GM18505 (cell line): Measurements from ENCODE around the gene NXPE2.
"Not testable (repeated sequence)": the region's sequence is repeated elsewhere in the genome, so short reads cannot be mapped to it uniquely, and the experiment has no call there.

ENCODE experiments used
- ATAC-seq: cut with Tn5 transposase; IDR thresholded peaks from one replicate; pipeline ENCODE4 v1.9.1; 2021; ENCODE audit not compliant: unreplicated experiment
- POLR2A ChIP-seq: IDR thresholded peaks from 4 replicates; pipeline ENCODE4 v1.6.1; 2011; ENCODE audit warnings: borderline replicate concordance; ENCODE audit not compliant: insufficient read depth, insufficient read length; ENCODE audit errors: extremely low read depth

Gene NXPE2

DNA sequence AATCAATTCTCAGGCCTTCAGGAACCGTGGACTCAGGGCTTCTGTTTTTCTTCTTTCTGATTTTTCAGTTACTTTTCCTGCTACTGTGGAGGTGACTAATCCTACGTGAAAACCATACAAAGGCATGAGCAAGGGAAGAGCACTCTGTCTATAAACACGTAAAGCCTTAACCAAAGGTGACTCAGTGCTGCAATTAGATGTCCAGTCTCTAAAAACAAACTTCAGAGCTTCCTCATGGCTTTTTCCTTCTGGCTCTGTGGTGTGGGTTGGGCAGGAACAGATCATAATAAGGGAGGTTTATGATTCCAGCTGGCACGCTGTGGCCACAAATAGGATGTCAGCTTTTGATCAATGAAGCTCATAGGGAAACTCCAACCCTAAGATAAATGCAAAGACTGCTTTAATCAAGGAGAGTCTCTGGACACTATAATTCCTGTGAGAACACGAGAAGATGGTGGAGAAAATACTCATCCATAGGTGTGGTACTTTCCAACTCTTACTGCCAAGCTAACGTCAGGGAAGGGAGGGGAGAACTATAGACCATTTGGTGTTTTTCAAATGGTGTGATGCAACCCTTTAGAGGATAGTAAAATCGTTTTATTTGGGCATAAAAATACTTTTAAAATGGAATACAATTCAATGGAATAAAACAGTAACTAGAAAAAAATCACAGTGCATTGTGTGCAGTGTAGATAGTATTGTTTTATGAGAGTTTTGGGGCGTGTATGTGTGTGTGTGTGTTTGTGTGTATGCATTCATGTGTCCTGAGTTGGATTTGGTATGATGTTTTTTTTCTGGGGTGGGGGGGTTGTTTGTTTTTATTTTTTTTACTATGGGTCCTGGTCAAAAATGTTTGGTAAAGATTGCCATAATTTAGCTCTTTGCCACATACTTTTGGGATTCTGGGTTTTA, at the start of gene NXPE2:
Gene NXPE2, plus strand, starts transcription at position 403 of the 912 bp plus-strand sequence. Its CDS starts 49 bp downstream, at position 452.
- no peak for ATAC-seq
- no peak for TF ChIP-seq POLR2A

DNA sequence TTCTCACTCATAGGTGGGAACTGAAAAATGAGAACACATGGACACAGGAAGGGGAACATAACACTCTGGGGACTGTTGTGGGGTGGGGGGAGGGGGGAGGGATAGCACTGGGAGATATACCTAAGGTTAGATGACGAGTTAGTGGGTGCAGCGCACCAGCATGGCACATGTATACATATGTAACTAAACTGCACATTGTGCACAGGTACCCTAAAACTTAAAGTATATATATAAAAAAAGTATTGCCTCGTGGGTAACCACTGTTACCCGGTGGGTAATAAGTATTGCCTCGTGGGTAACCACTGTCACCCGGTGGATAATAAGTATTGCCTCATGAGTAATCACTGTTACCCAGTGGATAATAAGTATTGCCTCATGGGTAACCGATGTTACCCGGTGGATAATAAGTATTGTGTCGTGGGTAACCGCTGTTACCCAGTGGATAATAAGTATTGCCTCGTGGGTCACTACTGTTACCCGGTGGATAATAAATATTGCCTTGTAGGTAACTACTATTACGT, 46.8 kb upstream of the NXPE2 start:
- not testable (repeated sequence) for ATAC-seq

DNA sequence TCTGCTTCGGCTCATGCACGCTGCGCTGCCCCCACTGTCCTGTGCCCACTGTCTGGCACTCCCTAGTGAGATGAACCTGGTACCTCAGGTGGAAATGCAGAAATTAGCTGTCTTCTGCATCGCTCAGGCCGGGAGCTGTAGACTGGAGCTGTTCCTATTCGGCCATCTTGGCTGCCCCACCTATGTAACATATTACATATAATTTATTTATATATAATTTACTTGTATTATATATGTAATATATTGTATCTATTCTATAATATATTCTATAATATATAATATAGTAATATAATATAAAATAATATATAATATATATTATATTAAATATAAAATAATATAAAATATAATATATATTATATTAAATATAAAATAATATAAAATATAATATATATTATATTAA, 38.9 kb upstream of the NXPE2 start:
- ATAC-seq = not testable (repeated sequence)

DNA sequence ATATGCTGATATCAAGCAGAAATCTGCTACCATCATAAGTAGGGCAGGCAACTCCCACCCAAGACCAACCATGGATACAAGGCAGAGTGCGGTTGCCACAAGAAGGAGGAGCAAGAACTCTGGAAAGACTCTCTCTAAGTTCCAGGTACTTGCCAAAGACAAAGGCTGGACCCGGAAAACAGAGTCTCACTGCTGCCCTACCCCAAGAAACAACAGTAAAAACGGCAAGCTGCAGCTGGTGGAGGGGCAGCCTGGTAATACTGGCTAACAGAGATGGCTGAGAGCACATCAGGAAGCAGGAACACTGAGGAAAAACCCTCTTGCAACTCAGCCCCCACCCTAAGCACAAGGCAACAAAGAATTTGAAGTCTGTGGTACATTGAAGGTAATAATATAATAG, 27.7 kb upstream of the NXPE2 start:
- ATAC-seq = no peak
- TF ChIP-seq POLR2A = no peak

DNA sequence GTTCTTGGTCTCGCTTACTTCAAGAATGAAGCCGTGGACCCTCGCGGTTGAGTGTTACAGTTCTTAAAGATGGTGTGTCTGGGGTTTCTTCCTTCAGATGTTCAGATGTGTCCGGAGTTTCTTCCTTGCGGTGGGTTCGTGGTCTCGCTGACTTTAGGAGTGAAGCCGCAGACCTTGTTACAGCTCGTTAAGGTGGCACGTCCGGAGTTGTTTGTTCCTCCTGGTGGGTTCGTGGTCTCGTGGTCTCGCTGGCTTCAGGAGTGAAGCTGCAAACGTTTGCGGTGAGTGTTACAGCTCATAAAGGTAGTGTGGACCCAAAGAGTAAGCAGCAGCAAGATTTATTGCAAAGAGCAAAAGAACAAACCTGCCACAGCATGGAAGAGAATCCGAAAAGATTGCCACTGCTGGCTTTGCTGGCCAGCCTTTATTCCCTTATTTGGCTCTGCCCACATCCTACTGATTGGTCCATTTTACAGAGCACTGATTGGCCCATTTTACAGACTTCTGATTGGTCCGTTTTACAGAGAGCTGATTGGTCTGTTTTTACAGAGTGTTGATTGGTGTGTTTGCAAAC, 27.1 kb upstream of the NXPE2 start:
- no peak for TF ChIP-seq POLR2A

DNA sequence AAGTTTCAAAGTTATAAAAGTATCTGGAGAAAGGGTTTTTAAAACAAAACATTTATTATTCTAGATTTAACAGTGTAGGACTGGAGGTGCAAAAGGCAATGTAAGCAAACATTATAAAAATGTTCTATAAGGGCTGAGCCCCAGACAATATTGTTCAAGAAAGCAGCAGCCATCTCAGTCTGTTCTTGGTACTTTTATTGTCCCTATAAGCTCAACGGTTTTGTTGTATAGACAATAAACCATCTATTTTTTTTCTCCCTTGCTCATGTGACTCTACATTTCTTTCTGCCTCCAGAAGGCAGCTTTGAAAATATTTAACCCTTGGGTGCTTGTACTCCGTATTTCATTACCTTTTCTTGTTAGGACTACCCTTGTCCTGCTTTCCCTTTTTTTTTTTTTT, 25.2 kb upstream of the NXPE2 start:
- no peak for ATAC-seq
- TF ChIP-seq POLR2A = no peak

More for the DNA sequence above, 27.1 kb upstream of the NXPE2 start:
- no peak for ATAC-seq

DNA sequence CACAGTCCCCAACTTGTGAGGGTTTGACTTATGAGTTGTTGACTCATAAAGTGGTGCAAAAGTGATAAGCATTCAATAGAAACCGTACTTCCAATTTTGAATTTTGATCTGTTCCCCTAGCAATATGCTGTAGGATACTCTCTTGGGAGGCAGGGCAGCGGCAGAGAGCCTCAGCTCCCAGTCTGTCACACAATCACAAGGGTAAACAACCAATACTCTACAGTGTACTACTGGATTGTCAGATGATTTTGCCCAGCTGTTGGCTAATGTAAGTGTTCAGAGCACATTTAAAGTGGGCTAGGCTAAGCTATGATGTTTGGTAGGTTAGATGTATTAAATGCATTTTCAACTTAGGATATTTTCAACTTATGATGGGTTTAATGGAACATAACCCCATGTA, 13.7 kb upstream of the NXPE2 start:
- ATAC-seq = no peak
- TF ChIP-seq POLR2A = no peak

DNA sequence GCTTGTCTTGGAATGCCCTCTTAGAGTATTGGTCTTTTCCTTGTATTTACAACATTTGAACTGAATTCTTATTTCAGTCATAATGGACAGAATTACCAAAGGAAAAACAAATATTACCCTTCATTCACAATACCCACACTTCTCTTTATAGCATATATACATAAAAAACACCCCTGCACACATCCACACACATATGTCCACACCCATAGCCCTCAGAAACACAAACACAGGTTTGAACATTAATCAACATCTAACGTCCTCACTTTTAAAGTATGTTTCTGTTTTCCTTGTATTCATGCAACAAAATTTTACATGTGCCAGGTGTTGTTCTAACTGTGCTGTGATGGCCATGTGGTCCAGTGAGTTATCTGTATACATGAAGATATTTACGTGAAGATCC, 11.6 kb upstream of the NXPE2 start:
- no peak for TF ChIP-seq POLR2A
- ATAC-seq = no peak

DNA sequence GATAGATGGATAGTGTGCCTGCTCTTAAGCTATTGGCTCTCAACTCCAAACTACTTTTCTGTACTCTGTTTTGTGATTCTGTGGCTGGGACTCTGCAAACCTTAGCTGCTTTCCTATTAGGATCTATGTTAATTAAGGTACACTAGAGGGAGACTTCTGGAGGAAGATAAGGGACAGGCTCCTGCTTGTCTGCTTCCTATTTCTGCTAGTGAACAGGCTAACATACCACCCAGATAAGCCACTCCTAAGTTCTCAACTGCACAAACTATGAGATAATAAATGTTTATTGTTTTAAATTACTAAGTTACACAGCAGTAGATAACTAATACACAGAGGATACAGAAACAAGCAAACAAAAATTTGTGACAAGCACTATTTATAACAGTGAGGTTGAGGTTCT, 10.2 kb upstream of the NXPE2 start:
- ATAC-seq = no peak
- no peak for TF ChIP-seq POLR2A

DNA sequence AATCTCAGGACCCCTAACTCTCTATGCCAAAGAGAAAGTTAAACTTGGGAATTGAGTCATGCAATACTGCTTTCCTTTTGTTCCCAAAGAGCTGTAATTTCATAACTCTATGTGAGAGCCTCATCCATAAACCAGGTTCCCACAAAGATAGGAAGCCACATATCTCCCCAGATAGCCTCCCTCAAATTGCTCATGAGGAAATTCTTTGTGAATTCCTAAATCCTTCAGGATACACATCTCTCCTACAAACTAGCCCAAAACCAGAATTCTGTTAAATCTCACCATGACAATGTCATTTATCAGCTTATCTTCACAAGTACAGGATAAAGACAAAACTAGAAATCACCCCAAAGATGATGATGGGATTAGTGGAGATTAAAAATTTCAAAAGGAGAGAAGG, 4.7 kb upstream of the NXPE2 start:
- no peak for ATAC-seq
- no peak for TF ChIP-seq POLR2A

DNA sequence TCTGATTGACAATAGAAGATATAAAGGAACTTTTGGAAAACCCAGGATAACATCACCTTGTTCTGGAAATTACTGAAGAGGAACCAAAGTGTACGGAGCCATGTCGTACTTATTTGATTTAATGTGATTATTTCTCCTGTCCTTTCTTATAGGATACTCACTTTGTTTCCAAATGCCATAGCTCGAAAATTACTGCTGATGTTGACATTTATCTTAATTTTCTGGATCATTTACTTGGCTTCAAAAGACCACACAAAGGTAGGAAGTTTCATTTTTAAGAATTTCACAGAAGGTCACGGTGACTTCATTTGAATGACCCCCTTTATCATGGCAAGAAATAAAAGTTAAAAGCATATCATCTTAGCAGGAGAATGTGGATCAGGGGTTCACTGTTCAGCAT, 1.2 kb downstream of the NXPE2 start:
- ATAC-seq = no peak
- TF ChIP-seq POLR2A = no peak

DNA sequence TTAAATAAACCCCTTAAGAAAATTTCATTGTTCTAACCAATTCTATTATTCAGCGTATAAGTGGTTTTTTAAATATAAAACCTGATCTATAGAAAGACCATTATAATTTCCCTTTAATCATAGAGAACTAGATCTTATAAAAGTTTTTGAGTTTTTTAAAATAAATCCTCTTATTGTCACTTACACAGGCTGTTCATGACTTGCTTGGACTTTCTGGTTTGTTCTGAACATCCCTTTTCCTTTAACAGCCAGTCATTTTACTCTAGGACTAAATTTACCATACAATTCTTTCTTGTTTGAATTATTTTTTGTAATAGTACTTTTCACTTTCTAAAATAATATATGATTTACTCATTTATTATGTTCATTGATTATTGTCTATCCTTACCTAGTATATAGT, 4.7 kb downstream of the NXPE2 start:
- no peak for TF ChIP-seq POLR2A
- ATAC-seq = no peak

DNA sequence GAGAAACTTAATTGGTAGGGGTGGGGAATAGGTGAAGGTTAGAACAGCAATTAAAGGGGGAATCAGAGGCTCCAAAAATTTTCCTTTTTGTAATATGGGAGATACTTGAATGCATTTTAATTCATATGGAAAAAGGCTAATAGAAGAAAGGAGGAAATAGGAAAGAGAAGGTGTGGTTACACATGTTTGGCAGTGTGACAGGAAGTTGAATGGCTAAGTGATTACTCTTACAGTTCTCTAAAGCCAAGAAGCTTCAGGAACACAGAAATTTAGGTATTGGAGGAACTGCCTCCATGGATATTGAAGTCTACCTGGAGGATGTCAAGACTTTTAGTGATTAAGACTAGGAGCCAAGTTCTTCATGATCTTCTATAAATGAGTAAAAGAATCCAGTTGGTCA, 6.3 kb downstream of the NXPE2 start:
- TF ChIP-seq POLR2A = no peak
- no peak for ATAC-seq

DNA sequence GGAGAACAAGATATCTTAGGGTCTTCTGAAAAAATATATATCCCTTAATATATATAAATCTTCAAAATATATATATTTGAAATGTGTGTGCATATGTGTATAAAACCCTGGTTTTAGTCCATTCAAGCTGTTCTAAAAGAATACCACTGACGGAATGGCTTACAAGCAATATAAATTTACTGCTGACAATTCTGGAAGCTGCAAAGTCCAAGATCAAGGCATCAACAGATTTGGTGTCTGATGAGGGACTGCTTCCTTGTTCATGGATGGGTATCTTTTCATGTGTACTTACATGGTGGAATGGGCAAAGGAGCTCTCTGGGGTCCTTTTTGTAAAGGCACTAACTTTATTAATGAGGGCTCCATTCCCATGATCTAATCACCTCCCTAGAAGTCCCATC, 6.8 kb downstream of the NXPE2 start:
- TF ChIP-seq POLR2A = no peak
- ATAC-seq = no peak

DNA sequence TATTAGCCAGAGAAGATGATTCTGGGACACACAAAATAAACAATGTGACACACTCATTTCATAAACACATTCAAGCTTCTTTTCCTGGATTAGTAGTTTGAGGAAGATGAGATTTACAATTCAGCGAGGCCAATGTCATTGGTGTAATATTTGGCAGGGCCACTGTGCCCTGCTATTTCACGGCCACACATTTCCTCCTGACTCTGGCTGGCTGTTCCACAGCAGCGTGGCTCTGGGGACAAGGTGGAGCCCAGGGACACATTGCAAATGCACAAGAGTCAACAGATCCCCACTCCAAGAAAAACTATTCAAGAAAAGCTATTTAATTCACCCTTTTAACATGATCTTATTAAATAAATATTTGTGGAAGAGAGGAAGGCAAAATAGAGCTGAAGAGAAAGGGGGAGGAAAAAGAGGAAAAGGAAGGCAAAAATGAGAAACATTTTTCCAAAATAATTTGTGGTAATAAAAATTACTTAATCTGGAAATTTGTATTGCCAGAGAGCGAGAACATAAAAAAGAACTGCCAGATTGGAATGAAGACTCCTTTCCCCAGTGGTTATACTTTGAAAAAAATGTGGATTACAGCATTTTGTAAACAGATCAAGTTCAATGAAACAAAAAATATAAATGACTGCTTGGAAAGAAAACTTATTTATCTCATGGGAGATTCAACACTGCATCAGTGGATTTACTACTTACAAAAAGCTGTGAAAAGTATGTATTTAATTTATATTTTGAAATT, 27.1 kb downstream of the NXPE2 start:
- TF ChIP-seq POLR2A = no peak
- no peak for ATAC-seq
